Karpas-422 (cell line): ENCODE measurements around the gene CCDC91. TPM values are rescaled to one million over a fixed set of nuclear protein-coding genes. Genes with fewer than 3 reads are reported as not detected.

Source experiments
- DNase-seq: peaks from one replicate; pipeline ENCODE4 v3.0.0-alpha.2; 2015
- H2AFZ ChIP-seq: fragments of 200-600 bp; sonication (generic); 2 replicates; pipeline ENCODE4 v1.6.1; 2014; ENCODE audit warnings: antibody characterized with exemption, low read length, mixed read lengths
- H3K27ac ChIP-seq: fragments of 200-600 bp; sonication (generic); 2 replicates; pipeline ENCODE4 v1.5.1; 2014; ENCODE audit warnings: mild to moderate bottlenecking, low read length, moderate library complexity
- H3K27me3 ChIP-seq: fragments of 200-600 bp; sonication (generic); 2 replicates; pipeline ENCODE4 v1.6.1; 2014; ENCODE audit warnings: low read length, mixed read lengths
- H3K36me3 ChIP-seq: fragments of 200-600 bp; sonication (generic); 2 replicates; pipeline ENCODE4 v1.6.1; 2014; ENCODE audit warnings: low read length, mixed read lengths; ENCODE audit not compliant: insufficient read depth
- H3K4me1 ChIP-seq: fragments of 200-600 bp; sonication (generic); 2 replicates; pipeline ENCODE4 v1.6.1; 2014; ENCODE audit warnings: mild to moderate bottlenecking, low read length, mixed read lengths
- H3K4me2 ChIP-seq: fragments of 200-600 bp; sonication (generic); 2 replicates; pipeline ENCODE4 v1.6.1; 2014; ENCODE audit warnings: low read length, low read depth, mild to moderate bottlenecking; ENCODE audit not compliant: poor library complexity, severe bottlenecking
- H3K4me3 ChIP-seq: fragments of 200-600 bp; sonication (generic); 2 replicates; pipeline ENCODE4 v1.5.1; 2014; ENCODE audit warnings: mild to moderate bottlenecking, antibody characterized with exemption, low read length, mixed read lengths
- H3K79me2 ChIP-seq: fragments of 200-600 bp; sonication (generic); 2 replicates; pipeline ENCODE4 v1.6.1; 2014; ENCODE audit warnings: mild to moderate bottlenecking, low read length, mixed read lengths
- H3K9ac ChIP-seq: fragments of 200-600 bp; sonication (generic); 2 replicates; pipeline ENCODE4 v1.6.0; 2014; ENCODE audit warnings: low read length
- H3K9me2 ChIP-seq: fragments of 200-600 bp; sonication (generic), shearing (Covaris generic); replicated peaks from 2 replicates; pipeline ENCODE4 v1.6.0; 2014; ENCODE audit warnings: mild to moderate bottlenecking, low read length, moderate library complexity; ENCODE audit not compliant: insufficient read depth
- H3K9me3 ChIP-seq: fragments of 300-700, 200-600 bp; sonication (generic); 2 replicates; pipeline ENCODE4 v1.6.1; 2014; ENCODE audit warnings: low read length, mixed read lengths
- H4K20me1 ChIP-seq: fragments of 200-600 bp; sonication (generic); 2 replicates; pipeline ENCODE4 v1.6.1; 2014; ENCODE audit warnings: mild to moderate bottlenecking, antibody characterized with exemption, low read length, low read depth; ENCODE audit not compliant: insufficient read depth
- small RNA-seq: library from RNA; depleted of rRNA; stranded (forward); fragments of <200 nt; gene quantifications from one replicate; pipeline ENCODE3, GENCODE V24; 2014
- total RNA-seq: library from RNA; depleted of rRNA; stranded (reverse); fragments of >200 nt; shearing (Covaris generic); gene quantifications from 2 replicates; pipeline ENCODE4 v1.2.3, GENCODE V29; 2014; ENCODE audit warnings: low replicate concordance; rRNA removed

Gene CCDC91
- total RNA-seq, 1 experiment from 2014 or later = 115 TPM

GRCh38 chr12:28582672-28583376 is 392.6 kb downstream of the CCDC91 start:
- Histone ChIP-seq H3K4me3 (no peak overlapping the region), H2AFZ (no peak overlapping the region), H3K9me3 (no peaks in the 10 kb centered on the region), H3K79me2 (no peaks in the 10 kb centered on the region), H3K9ac (no peak overlapping the region), H3K4me2 (no peak overlapping the region), H4K20me1 (no peaks in the 10 kb centered on the region), H3K4me1 (no peaks in the 10 kb centered on the region), H3K27me3 (no peaks in the 10 kb centered on the region), H3K27ac (no peak overlapping the region), H3K9me2 (no peaks in the 10 kb centered on the region), H3K36me3 (no peaks in the 10 kb centered on the region)
- no peak for DNase-seq

GRCh38 chr12:28583701-28584261 is 393.5 kb downstream of the CCDC91 start:
- no peaks in the 10 kb centered on the region for H3K4me1 ChIP-seq
- peak; percentile 42 for DNase-seq

GRCh38 chr12:28585146-28585545 is 394.9 kb downstream of the CCDC91 start:
- no peaks in the 10 kb centered on the region for H3K36me3 ChIP-seq
- no peak overlapping the region for H2AFZ ChIP-seq
- H3K9ac ChIP-seq = no peak overlapping the region
- no peaks in the 10 kb centered on the region for H4K20me1 ChIP-seq
- H3K4me2 ChIP-seq = no peak overlapping the region
- no peaks in the 10 kb centered on the region for H3K4me1 ChIP-seq
- H3K27me3 ChIP-seq = no peaks in the 10 kb centered on the region
- no peaks in the 10 kb centered on the region for H3K79me2 ChIP-seq
- H3K9me3 ChIP-seq = no peaks in the 10 kb centered on the region
- DNase-seq = no peak
- H3K4me3 ChIP-seq = no peak overlapping the region
- no peaks in the 10 kb centered on the region for H3K9me2 ChIP-seq
- H3K27ac ChIP-seq = no peak overlapping the region

More at GRCh38 chr12:28583701-28584261, 393.5 kb downstream of the CCDC91 start:
- Histone ChIP-seq H3K9me3 (no peaks in the 10 kb centered on the region), H3K79me2 (no peaks in the 10 kb centered on the region), H3K27ac (no peak overlapping the region), H3K27me3 (no peaks in the 10 kb centered on the region), H4K20me1 (no peaks in the 10 kb centered on the region), H3K9ac (no peak overlapping the region), H3K36me3 (no peaks in the 10 kb centered on the region), H3K4me3 (no peak overlapping the region), H2AFZ (no peak overlapping the region), H3K9me2 (no peaks in the 10 kb centered on the region), H3K4me2 (no peak overlapping the region)

- Histone ChIP-seq H3K9ac (no peak overlapping the region), H3K27me3 (no peaks in the 10 kb centered on the region), H3K36me3 (no peaks in the 10 kb centered on the region), H4K20me1 (no peaks in the 10 kb centered on the region), H3K4me2 (no peak overlapping the region), H3K27ac (no peak overlapping the region), H3K9me3 (no peaks in the 10 kb centered on the region), H3K79me2 (no peaks in the 10 kb centered on the region), H3K4me3 (no peak overlapping the region), H3K4me1 (no peaks in the 10 kb centered on the region), H3K9me2 (no peaks in the 10 kb centered on the region), H2AFZ (no peak overlapping the region)
- DNase-seq = no peak
Measured at GRCh38 chr12:28586481-28586880, 396.2 kb downstream of the CCDC91 start.

- Histone ChIP-seq H3K4me1 (no peaks in the 10 kb centered on the region), H3K79me2 (no peaks in the 10 kb centered on the region), H3K9me3 (no peaks in the 10 kb centered on the region), H4K20me1 (no peaks in the 10 kb centered on the region), H2AFZ (no peak overlapping the region), H3K9me2 (no peaks in the 10 kb centered on the region), H3K4me3 (no peak overlapping the region), H3K36me3 (no peaks in the 10 kb centered on the region), H3K9ac (no peak overlapping the region), H3K27me3 (no peaks in the 10 kb centered on the region), H3K4me2 (no peak overlapping the region), H3K27ac (no peak overlapping the region)
- DNase-seq = no peak
Measured at GRCh38 chr12:28591831-28592230, 401.6 kb downstream of the CCDC91 start.

Small RNA genes lying within 50 kb of the gene (small RNA-seq; reads per million reads assigned to genes)
- 3.0 reads per million, percentile 66 among the genes with 10 or more reads in this experiment for gene RNA5SP355
- gene RNU4-54P = not detected

Other genes with a start within 250 kb of the CCDC91 start
- not detected in 2 replicates for gene PTHLH, start 217.7 kb upstream of the CCDC91 start, total RNA-seq